ENCODE data around the gene ITCH.

GRCh38 chr20:34347571-34347970, 15.5 kb upstream of the ITCH start:
- TF ChIP-seq POLR2AphosphoS5 (IDR thresholded peaks at IDR 0.05; ENCODE audit: borderline replicate concordance, low read depth, low read length) (no peak), EZH2 (IDR thresholded peaks at IDR 0.05) (no peak)

Data from SK-N-MC (cell line).